ELR (cell line): ENCODE measurements around the gene C2CD2.

ENCODE experiments used
- DNase-seq: peaks from one replicate; pipeline ENCODE4 v3.0.0-alpha.2; 2015; ENCODE audit warnings: low read depth

The C2CD2 gene

DNA sequence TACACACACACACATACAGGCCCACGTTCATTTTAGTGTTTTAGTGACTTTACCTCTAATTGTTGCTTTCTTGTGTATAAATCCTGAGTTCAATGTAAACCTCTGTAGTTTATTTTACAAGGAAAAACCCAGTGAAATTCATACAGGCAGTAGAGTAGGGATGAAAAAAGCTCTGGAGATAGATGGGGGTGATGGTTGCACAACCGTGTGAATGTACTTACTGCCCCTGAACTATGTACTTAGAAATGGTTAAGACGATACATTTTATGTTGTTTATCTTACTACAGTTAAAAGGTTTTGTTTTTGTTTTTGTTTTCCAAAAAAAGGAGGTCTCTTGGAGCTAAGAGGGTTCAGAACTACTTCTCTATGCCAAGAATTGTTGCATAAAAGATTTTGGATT, 45.0 kb downstream of the C2CD2 start:
- no peak for DNase-seq

DNA sequence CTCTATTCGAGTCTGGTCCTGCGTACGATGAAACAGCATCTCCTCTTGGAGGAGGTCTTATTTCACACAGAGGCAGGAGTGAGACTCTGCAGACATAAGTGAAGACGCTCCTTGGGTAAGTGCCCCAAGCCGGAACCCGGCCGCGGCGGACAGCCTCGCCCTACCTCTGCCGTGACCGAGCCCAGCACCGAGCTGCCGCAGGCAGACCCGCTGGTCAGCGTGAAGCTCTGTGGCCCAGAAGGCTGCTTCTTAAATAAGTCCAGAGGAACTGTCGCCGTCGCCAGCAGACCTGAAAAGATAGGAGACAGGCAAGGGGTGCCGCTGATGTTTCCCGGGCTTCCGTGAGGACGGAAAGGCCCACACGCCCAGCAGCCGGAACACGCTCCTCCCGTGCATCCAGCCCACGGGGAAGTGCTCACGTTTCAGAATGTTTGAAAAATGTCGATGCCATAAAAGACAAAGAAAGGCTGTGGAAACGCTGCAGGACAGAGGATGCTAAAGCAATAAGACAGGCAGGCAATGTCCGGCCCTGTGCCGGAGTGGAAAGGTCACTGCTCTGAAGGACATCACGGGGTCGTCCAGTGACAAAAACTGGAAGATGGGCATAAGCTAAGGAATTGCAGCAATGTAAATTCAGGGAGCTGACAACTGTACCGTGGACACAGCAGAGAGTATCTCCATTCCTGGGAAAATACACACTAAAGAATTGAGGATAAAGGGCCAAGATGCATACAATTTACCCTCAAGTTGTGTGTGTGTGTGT, 46.1 kb downstream of the C2CD2 start:
- DNase-seq = no peak

DNA sequence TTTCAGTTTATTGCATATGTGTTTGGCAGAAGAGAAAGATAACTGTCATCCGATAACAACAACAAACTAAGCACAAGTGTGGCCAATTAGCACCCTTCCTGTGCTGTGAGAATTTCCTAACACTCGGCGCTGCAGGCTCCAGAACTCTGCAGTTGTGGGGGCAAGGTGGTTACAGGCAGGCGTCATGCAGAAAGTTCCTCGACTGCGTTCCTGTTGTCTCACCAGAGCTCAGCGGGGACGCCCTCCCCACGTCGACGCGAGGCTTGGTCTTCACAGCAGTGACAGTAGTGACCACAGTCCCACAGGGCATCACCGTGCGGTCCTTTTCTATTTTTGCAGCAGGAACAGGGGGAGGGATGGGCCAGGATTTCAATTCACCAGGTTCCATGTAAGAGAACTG, 47.0 kb downstream of the C2CD2 start:
- DNase-seq = no peak

DNA sequence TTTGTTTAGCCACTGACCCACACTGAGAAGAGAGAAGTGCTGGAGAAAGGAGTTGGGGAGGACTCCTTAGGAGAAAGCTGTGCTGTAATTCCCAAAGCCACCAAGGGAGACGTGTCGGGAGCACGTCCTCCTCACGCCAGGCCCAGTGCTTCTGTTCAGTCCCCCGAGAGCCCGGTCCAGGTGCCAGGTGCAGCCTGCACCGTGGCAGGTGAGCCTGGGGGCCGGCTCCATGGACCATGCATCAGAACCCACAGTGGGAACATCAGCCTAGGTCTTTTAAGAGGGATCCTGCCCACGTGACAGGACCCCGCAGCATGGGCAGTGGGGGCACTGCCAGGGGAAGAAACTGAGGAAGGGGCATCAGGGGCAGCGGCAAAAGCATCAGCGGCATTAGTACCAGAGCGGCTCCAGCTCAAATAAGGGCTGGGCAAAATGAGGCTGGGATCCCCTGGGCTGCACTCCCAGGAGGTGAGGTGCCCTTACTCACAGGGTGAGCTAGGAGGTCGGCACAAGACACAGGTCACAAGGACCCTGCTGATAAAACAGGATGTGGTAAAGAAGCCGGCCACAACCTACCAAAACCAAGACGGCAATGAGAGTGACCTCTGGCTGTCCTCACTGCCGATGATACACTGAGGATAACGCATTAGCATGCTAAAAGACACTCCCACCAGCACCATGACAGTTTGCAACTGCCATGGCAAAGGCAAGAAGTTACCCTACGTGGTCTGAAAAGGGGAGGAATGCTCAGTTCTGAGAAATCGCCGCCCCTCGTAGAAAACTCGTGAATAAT, 50.1 kb downstream of the C2CD2 start:
- no peak for DNase-seq

DNA sequence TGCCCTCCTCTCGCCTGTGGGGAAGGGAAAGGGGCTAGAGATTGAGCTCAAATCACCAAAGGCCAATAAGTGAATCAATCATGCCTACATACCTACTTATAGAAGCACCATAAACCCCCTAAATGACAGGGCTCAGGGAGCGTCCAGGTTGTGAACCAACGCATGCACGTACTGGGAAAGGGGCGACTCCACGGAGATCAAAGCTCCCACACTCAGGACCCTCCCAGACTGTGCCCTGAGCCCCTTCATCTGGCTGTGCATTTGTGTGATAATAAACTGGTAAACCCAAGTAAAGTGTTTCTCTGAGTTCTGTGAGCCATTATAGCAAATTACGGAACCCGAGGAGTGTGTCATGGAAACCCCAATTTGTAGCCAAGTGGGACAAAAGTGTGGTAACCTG, 50.9 kb downstream of the C2CD2 start:
- no peak for DNase-seq

DNA sequence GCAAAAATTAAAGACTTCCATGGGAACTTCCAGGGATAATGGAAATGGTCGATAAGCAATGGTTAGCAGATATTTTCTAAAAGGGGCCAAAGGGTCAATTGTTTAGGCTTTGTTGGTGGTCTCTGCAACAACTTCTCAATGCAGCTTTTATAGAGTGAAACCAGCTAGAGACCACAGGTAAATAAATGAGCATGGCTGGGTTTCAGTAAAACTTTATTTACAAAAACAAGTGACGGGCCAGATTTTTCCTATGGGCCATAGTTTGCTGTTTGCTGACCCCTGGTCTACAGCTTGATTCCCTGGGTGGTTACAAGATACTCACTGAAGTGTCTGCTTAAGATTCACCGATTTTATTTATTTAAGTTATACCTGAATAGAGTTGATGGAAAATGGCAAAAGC, 52.0 kb downstream of the C2CD2 start:
- no peak for DNase-seq

DNA sequence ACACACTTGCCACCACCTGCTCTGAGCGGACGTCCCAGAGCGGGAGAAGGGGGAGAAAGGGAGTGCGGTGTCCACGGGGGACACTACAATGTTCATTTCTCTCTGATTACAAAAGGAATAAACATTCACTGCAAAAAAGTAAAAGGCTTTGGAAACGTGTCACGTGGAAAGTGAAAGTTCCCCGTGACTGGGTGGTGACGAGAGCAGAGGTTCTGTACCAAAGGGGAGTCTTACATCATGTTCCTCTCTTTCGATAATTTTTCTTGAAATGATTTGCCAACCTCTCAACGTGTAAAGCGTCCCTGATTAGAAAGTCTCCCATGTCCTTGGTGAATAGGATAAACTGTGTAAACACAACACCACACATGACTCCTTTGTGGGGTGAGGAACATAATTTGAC, 52.7 kb downstream of the C2CD2 start:
- DNase-seq = no peak

DNA sequence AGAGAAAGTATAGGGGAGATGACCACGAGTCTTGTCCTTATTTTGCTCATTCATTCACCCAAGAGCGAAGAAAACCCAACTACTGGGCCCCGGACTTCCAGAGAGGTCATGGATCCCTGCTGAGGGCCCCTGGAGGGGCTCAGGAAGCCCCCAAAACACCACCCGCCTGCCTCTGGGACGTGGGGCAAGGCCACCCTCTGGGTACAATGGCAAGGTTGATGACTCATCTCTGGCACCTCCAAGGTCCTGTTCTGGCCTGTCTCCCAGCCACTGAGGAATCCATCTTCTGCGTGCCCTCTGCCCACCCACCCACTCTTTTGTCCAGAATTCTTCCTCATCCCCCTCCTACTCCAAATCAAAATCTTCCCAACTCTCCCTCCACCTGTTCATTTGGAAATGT, 53.4 kb downstream of the C2CD2 start:
- DNase-seq = no peak

DNA sequence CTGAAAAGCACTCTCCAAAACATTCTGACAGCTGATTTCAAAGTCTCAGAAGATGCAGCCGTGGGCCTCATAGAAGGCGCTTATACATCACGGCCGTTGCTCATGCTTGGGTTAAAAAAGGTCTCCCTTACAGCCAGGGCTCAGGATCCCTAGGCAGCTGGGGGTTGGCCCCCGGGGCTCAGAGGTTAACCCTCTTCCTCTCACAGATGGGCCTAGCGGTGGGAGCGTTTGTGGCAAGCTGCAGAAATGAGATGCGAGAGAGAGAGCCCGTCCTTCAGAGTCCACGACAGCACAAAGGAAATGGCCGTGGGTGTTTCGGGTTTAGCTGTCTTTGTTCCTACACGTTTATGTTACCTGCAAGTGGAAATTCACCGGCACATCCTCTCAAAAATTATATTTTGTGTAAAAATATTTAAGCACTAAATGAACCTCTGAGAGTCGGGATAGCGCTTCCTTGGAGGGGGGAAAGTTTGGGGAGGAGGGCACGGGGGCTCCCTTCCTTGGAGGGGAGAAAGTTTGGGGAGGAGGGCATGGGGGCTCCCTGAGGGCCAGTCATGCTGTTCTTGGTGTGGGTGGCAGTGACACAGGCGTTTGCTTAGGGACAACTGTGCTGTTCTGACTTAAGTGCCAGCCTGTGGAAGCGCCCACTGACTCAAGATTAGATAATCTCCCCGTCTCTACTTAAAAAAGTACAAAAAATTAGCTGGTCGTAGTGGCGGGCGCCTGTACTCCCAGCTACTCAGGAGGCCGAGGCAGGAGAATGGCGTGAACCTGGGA, 54.2 kb downstream of the C2CD2 start:
- DNase-seq = no peak

DNA sequence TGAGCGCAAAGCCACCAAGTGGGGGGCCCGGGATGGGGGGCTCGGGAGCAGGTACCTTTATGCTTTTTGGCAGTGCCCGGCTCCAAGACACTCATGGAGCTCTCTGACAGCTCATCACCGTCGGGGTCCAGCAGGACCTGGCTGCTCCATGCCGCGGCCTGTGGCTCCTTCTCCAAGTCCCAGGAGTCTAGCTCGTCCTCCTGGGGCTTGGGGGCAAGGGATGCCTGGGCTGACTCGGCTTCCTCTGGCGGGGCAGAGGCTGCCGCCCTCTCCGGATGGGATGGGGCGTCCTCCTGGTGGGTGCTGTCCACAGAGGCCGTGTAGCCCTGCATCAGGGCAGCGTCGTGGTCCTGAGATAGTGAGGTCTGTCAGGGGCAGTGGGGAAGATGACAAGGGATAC, 54.8 kb downstream of the C2CD2 start:
- no peak for DNase-seq

DNA sequence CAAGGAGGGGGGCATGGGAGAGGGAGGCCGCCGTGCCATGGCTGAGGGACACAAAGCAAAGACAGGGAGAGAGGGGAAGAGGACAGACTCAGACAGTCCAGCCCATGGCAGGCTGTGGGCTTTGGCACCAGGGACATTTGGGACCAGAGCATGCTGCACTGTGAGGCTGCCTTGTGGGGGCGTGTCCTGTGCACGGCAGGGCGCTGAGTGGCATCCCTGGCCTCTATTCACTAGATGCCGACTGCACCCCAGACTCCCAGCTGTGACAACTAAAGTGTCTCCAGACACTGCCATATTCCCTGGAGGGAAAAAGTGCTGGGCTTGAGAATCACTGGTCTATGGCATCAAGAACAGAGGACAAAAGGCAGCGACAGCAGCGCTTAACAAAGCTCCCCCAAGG, 56.1 kb downstream of the C2CD2 start:
- no peak for DNase-seq

DNA sequence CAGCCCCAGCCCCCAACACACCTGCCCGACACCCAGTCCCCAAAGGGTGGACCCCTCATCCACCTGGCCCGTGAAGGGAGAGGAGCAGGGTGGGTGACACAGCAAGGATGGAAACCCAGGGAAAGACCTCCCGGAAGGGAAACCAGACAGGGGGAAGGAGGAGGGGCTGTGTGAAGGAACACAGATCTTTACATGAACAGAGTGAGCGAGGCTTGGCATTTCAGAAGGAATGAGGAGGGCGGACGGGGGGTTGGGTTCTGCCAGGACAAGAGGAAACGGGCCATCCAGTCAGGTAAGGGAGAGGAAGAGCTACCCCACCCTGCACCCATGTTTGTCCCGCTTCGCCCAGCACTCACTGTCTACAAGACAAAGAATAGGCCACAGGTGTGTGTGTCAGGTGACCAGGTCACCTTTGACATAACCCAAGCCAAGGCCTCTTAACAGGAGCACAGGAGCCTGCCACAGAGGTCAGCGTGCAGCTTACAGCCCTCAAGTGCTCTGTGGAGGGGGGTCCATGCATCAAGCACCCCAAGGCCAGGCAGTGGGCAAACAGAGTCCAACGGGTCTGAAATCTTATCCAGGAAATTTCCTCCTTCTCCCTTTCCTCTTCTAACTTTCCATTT, 56.7 kb downstream of the C2CD2 start:
- no peak for DNase-seq

DNA sequence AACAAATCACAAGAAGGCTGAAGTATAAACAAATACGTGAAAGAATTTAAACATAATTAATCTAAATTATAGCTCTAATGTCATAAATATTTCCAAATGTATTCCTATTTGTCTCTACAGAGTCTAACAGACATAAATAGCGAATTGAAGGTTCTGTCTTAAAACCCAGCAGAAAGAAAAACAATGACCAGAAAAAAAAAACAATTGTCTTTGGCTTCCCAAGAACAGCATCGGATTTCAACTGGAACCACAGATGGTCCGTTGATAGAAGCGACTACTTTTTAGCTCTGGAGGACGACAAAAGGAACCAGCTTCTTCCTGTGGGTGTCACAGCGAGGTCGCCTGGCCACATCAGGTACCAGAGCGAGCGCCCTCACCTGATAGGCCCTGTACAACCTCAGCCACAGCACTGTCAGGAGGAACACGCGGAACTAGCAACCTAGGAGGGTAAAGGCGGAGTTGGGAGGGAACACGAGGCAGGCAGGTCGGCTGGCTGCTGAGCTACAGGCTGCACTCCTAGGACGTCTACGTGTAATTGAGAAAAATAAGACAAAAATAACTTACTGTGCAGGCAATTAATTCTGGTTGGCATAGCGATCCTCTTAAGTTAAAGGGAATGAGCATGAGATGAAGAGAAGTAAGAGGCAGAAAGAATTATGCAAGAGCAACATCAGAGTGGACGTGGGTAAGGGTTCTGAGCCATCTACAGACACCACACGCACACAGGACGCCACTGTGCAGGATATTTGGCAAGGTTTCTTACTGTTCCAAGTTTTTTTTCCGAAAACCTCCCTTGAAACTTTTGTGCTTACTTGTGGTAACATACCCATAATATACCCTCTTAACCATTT, 58.0 kb downstream of the C2CD2 start:
- DNase-seq = no peak

DNA sequence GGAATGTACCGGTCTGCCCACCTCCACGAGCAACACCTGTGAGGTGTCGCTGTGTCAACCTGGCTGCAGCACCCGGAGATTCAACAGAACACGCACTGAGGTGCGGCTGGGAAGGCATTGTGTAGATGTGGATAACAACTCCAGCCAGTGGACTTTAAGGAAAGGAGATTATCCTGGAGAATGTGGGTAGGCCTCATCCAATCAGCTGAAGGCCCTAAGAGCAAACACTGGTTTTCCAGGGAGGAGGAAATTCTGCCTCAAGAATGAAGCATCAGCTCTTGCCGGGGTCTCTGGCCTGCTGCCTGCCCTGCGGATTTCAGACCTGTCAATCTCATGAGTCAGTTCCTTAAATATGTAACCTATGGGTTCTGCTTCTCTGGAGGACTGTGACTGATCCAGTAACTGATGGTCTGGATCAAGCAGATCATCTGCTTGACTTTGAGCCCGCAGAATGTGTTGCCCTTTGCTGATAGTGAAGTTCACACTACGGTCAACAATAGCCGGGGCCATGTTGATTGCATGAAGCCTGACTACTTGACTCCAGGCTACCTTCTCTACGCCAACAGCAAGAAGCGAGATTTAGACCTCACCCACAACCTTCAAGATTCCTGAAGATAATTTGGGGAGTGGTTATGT, 58.8 kb downstream of the C2CD2 start:
- DNase-seq = peak; percentile 80

DNA sequence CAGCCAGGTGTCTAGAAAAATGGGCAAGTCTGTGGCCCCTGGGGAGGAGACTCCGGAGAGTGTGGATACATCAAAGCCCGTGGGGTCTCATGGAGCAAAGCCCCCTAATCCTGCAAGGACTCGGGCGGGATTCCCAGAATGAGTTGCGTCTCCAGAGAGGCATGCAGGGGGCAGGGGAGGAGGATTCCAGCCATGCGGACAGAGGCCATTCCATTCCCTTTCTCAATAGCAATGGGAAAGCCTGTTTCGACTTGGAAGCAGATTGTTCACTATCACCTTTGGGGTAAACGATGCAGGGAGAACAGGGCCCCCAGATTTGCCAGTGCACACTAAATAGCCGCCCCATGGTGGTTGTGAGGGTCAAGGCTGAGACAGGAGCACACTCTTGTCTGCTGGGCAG, 59.3 kb downstream of the C2CD2 start:
- no peak for DNase-seq

DNA sequence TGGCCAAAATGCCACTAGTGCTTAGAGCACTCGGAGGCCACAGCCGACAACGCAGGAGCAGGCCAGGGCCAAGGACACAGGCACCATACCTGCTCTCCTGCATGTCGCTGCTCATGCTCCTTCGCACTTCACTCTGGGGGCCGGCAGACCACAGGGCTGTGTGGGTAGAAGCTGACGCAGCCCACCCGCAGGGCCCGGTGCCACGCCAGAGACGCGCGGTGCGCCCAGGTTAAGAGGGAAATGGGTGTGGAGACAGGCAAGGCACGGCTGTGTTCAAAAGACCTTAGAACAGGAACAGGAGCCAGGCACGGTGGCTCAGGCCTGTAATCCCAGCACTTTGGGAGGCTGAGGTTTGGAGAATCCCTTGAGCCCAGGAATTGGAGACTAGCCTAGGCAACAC, 61.1 kb downstream of the C2CD2 start:
- DNase-seq = no peak

DNA sequence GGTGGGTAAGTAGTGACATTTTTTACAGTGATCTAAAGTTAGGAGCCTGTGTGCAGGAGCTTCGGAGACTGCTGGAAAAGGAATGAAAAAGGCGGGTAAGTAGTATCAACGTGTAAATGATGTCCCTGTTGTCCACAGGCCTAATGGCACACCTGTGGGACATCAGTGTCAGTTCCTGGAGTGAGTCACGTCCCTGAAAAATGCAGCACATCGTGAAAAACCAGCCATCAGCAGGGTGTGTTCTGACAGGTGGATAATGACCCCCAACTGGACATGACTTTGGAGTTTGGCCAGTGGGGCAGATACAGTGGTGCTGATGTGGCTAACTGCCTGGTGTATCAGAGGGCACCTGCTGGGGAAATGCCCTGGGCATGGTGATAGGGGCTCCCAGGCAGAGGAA, 62.7 kb downstream of the C2CD2 start:
- no peak for DNase-seq

DNA sequence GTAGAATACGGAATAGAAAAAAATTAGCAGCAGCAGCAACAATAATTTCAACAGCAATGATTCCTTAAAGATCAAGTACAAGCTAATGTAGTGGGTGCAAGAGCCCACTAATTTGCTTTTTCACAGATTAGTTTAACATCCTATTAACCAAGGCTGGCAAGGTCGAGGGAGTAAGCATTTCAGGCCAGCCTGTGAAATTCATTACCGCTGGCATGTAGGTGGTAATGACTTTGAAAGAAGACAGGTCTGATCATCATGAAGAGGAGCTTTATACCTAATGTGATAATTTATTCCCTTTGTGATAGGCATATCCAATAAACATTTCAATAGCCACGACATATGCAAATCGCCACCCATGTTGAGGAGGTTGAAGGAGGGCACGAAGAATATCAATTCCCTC, 63.5 kb downstream of the C2CD2 start:
- no peak for DNase-seq

DNA sequence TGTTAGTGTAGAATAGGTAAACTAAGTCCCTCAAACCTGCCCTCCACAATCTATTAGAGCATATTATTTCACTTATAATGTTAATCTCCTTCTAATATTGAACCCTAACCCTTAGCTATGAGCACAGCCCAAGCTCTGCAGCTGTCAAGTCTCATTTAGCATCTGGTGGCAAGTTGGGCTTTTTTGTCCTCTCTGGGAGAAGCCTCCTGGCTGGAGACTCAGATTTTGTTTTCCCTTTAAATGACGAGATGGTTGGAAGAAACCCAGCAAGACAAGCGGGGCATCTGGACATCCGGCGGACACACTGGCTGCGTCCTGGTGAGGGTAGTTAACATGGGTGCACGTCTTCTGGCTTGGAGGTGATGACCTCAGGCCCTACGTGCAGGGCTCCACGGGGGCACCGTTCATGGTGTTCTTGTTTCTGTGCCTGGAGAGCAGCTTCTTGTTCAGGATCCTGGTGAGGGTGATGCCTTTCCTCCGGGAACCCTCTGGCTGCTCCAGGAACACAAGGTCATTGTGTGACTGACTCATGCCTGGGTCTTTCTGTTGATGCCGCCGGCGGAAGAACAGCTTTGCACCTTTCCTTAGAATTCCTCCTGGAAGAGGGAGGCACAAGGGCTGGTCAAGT, 65.0 kb downstream of the C2CD2 start:
- no peak for DNase-seq

DNA sequence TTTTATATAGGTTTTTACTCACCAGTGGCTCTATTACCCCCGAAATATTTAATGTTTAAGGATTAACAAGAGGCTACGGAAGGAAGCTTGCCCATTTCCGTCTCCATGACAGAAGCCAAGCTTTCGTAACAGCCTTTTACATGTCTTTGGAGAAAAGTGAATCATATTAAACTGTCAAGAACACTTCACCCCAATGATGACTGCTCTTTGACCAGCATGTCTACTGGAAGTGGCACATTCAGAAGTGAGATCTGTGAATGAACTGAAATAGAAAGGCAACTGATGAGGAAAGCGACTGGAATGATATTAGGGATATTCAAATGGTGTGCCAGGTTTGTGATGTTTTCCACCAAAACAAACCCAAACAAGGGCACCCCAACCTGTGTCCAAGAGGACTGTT, 66.2 kb downstream of the C2CD2 start:
- no peak for DNase-seq

DNA sequence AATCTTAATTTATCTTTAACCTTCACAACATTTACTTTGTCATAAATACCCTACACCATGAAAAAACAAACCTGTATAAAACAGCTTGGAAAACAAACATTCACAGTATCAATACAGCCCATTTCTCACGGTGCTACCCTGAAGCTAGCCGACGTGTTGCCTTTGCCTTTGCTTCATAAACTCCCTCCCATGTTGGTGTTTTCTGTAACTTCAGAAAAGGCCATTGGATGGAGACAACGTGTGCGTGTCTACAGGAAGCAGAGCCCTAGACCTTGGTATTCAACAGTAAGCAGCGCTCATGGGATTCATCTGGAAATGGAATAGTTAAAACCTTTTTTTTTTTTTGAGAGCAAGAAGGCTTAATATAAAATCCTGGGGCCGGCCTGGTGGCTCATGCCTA, 67.5 kb downstream of the C2CD2 start:
- no peak for DNase-seq
